CD4-positive, alpha-beta T cell (primary cell): ENCODE results near the gene MNDA. TPM values are rescaled to one million over a fixed set of nuclear protein-coding genes. Genes with fewer than 3 reads are reported as not detected.
A peak's percentile ranks its signal among the peaks of the same experiment; 100 is the strongest.

Experiments used
- ATAC-seq: fragments of 200-7000 bp; cut with Tn5 transposase; one replicate; pipeline ENCODE4 v1.10.0; 2022; ENCODE audit warnings: mild to moderate bottlenecking; ENCODE audit not compliant: poor library complexity
- CTCF ChIA-PET: fragments of 350-600 bp; sonication (Branson Sonifier 250); formaldehyde crosslinking; loops from one replicate; lab custom pipeline; 2021; ENCODE audit warnings: antibody characterized with exemption, inconsistent platforms; lab: Charles Lee
- POLR2A ChIA-PET: fragments of 350-600 bp; sonication (Branson Sonifier 250); formaldehyde crosslinking; loops from one replicate; lab custom pipeline; 2021; ENCODE audit warnings: antibody characterized with exemption, inconsistent platforms; lab: Charles Lee
- DNase-seq, 14 experiments: peaks; one replicate each; pipeline ENCODE4 v3.0.0-alpha.2; 2013 to 2020; ENCODE audit warnings: mixed read lengths in 2 of 14
- H3K27ac ChIP-seq, 2 donors: one replicate each; pipeline versions ENCODE4 v1.5.1 to v1.7.0; 2013; ENCODE audit warnings: low read length in 2 of 2, low read depth in 1 of 2, mild to moderate bottlenecking in 1 of 2
- H3K27me3 ChIP-seq, 2 experiments: 1 replicate in 1 of 2; 2 replicates in 1 of 2; pipeline versions ENCODE4 v1.6.1 to v1.7.0; 2013; ENCODE audit warnings: low read length in 2 of 2, control low read depth in 1 of 2, mild to moderate bottlenecking in 1 of 2, moderate library complexity in 1 of 2; ENCODE audit not compliant: insufficient read depth in 2 of 2, control insufficient read depth in 1 of 2
- H3K36me3 ChIP-seq: one replicate; pipeline ENCODE4 v1.6.1; 2013; ENCODE audit warnings: low read length, control low read depth; ENCODE audit not compliant: insufficient read depth
- H3K4me1 ChIP-seq: one replicate; pipeline ENCODE4 v1.6.1; 2013; ENCODE audit warnings: low read length, control low read depth; ENCODE audit not compliant: insufficient read depth
- H3K4me3 ChIP-seq: one replicate; pipeline ENCODE4 v1.5.1; 2013; ENCODE audit warnings: mild to moderate bottlenecking, low read length, moderate library complexity
- H3K9me3 ChIP-seq, 2 experiments: 1 replicate in 1 of 2; 2 replicates in 1 of 2; pipeline versions ENCODE4 v1.6.1 to v1.7.0; 2013; ENCODE audit warnings: low read length in 2 of 2, mild to moderate bottlenecking in 2 of 2, control low read depth in 1 of 2, moderate library complexity in 1 of 2; ENCODE audit not compliant: control insufficient read depth in 1 of 2, insufficient read depth in 1 of 2
- H3K27ac Mint-ChIP-seq: one replicate; pipeline ENCODE4 v1.8.0; 2020; ENCODE audit warnings: mixed read lengths
- H3K27me3 Mint-ChIP-seq: one replicate; pipeline ENCODE4 v1.8.0; 2021; ENCODE audit warnings: mixed read lengths
- H3K36me3 Mint-ChIP-seq: one replicate; pipeline ENCODE4 v1.8.0; 2021; ENCODE audit warnings: low read depth, mixed read lengths
- H3K4me1 Mint-ChIP-seq: one replicate; pipeline ENCODE4 v1.8.0; 2021; ENCODE audit warnings: low read depth, mixed read lengths
- H3K4me3 Mint-ChIP-seq: one replicate; pipeline ENCODE4 v1.8.0; 2020; ENCODE audit warnings: mild to moderate bottlenecking, mixed read lengths
- H3K9me3 Mint-ChIP-seq: one replicate; pipeline ENCODE4 v1.8.0; 2020; ENCODE audit warnings: mixed read lengths
- CTCF ChIP-seq: fragments of 200-600 bp; IDR thresholded peaks from one replicate; pipeline ENCODE4 v1.8.0; 2022; ENCODE audit warnings: antibody characterized with exemption, mild to moderate bottlenecking
- intact Hi-C, 2 experiments: fragments of 100-400 bp; cut with DNase I in 1 of 2; cut with micrococcal nuclease in 1 of 2; formaldehyde crosslinking; loops; one replicate each; pipeline versions ENCODE4 v1.15.1 to v1.9.0; 2023 to 2025; cut with DNase I, micrococcal nuclease
- total RNA-seq, 174 experiments: library from RNA in 2 of 174; stranded (reverse) in 2 of 174; gene quantifications; one replicate each; pipeline ENCODE4 v1.2.3 and lab custom pipeline; 2021 to 2026

MNDA gene
- total RNA-seq, 2 experiments from 2014 or later: 0.88 to 1.1 TPM

GRCh38 chr1:158821723-158822122 is 9.4 kb upstream of the MNDA start:
- ChIA-PET POLR2A (no interaction called here), CTCF (no interaction called here)
- no peaks in the 10 kb centered on the region for H3K9me3 Mint-ChIP-seq
- no peak for DNase-seq
- no peak overlapping the region for H3K4me3 Mint-ChIP-seq
- H3K27me3 Mint-ChIP-seq: no peaks in the 10 kb centered on the region
- Histone ChIP-seq H3K27ac (no peak overlapping the region), H3K36me3 (no peaks in the 10 kb centered on the region), H3K27me3 (no peaks in the 10 kb centered on the region), H3K4me1 (peaks cover 7% of the 10 kb centered on the region), H3K4me3 (no peak overlapping the region), H3K9me3 (no peaks in the 10 kb centered on the region)
- ATAC-seq: no peak
- peaks cover 17% of the 10 kb centered on the region for H3K4me1 Mint-ChIP-seq
- H3K27ac Mint-ChIP-seq: no peak overlapping the region
- intact Hi-C loops: no loop called here
- H3K36me3 Mint-ChIP-seq: no peaks in the 10 kb centered on the region
- TF ChIP-seq CTCF: no peak

- H3K27ac Mint-ChIP-seq: no peak overlapping the region
- intact Hi-C loops: no loop called here
- H3K27ac ChIP-seq: no peak overlapping the region
- no peak overlapping the region for H3K4me3 ChIP-seq
- no peaks in the 10 kb centered on the region for H3K36me3 Mint-ChIP-seq
- no peaks in the 10 kb centered on the region for H3K4me1 ChIP-seq
- no peaks in the 10 kb centered on the region for H3K4me1 Mint-ChIP-seq
- H3K36me3 ChIP-seq: no peaks in the 10 kb centered on the region
- no peaks in the 10 kb centered on the region for H3K27me3 Mint-ChIP-seq
- no peak for DNase-seq
- no peak overlapping the region for H3K4me3 Mint-ChIP-seq
- ATAC-seq: no peak
- ChIA-PET POLR2A (interaction anchor here (1.3 kb wide), 1 partner anchor 11 kb away, joined by 3 read pairs; no protein-coding TSS in a partner anchor), CTCF (no interaction called here)
- TF ChIP-seq CTCF: no peak
- peaks cover 14% of the 10 kb centered on the region for H3K9me3 Mint-ChIP-seq
- H3K27me3 ChIP-seq: no peaks in the 10 kb centered on the region
- H3K9me3 ChIP-seq: peaks cover 0 to 8% of the 10 kb centered on the region in 2 experiments
Observed at GRCh38 chr1:158830074-158830677, 975 bp upstream of the MNDA start.

- H3K9me3 Mint-ChIP-seq: peaks cover 7% of the 10 kb centered on the region
- intact Hi-C loops: no loop called here
- no peak for ATAC-seq
- ChIA-PET POLR2A (no interaction called here), CTCF (no interaction called here)
- Histone ChIP-seq H3K4me1 (no peaks in the 10 kb centered on the region), H3K9me3 (peaks cover 0 to 8% of the 10 kb centered on the region in 2 experiments), H3K36me3 (no peaks in the 10 kb centered on the region), H3K27ac (no peak overlapping the region), H3K4me3 (peak overlapping the region; percentile 24), H3K27me3 (no peaks in the 10 kb centered on the region)
- H3K27me3 Mint-ChIP-seq: peaks cover under 1% of the 10 kb centered on the region
- no peaks in the 10 kb centered on the region for H3K36me3 Mint-ChIP-seq
- H3K4me1 Mint-ChIP-seq: no peaks in the 10 kb centered on the region
- no peak for TF ChIP-seq CTCF
- no peak overlapping the region for H3K4me3 Mint-ChIP-seq
- no peak for DNase-seq
- H3K27ac Mint-ChIP-seq: no peak overlapping the region
Observed at GRCh38 chr1:158833264-158833663, 2.1 kb downstream of the MNDA start.
